Measurements from ENCODE around the gene KIF27. TPM values are rescaled to one million over a fixed set of nuclear protein-coding genes. Genes with fewer than 3 reads are reported as not detected.
A peak's percentile ranks its signal among the peaks of the same experiment; 100 is the strongest.
"Not testable (repeated sequence)": the region's sequence is repeated elsewhere in the genome, so short reads cannot be mapped to it uniquely, and the experiment has no call there.

The KIF27 gene
- total and polyA plus RNA-seq, 12 donors = 0.57 to 6.3 (median 2.9) TPM

GRCh38 chr9:83920469-83920926 is 734 bp downstream of the KIF27 start:
- intact Hi-C loops (cut with DNase I) = loop anchor here in 2 of 10 donors (2.0 to 10.0 kb wide), 4 partner anchors 58 to 296 kb away; partner anchors contain the start of genes HNRNPK (in 1 of the 2), IDNK (in 1 of the 2) and RMI1 (in 1 of the 2)
- peak overlapping the region; percentile 50 to 96 (median 93) for H3K27ac ChIP-seq
- H3K9me3 ChIP-seq = no peaks in the 10 kb centered on the region
- WGBS, 2 donors = 4 to 5% methylated on average over 16 of the region's 16 CpGs
- TF ChIP-seq CTCF (IDR thresholded peaks at IDR 0.05) = peak in 2 of 9 donors; percentile 37 to 46
- H3K4me1 ChIP-seq = peaks cover 0 to 16% (median 8%) of the 10 kb centered on the region in 9 donors
- H3K4me3 ChIP-seq = peak overlapping the region; percentile 58 to 84 (median 78)
- ATAC-seq = peak; percentile 16 to 45 (median 32)
- peak in 1 of 2 donors; percentile 50 for DNase-seq
- H3K36me3 ChIP-seq = peaks cover 0 to under 1% (median 0%) of the 10 kb centered on the region in 9 donors
- H3K27me3 ChIP-seq = no peaks in the 10 kb centered on the region

DNA sequence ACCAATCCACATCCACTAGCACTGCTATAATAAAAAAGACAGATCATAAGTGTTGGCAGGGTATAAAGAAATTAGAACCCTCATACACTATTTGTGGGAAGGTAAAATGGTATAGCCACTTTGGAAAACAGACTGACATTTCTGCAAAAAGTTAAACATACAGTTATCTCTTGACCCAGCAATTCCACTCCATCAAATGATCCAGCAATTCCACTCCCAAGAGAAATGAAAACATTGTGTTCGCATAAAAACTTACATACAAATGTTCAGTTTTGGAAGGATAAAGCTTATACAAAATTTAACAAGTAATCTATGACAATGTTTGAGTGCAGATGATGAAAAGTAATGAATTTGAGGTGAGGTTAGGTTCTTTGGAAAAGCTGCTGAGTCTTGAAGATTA is 2.1 kb downstream of the KIF27 start:
- Histone ChIP-seq H3K4me1 (peaks cover 0 to 16% (median 8%) of the 10 kb centered on the region in 9 donors), H3K9me3 (no peaks in the 10 kb centered on the region), H3K27me3 (no peaks in the 10 kb centered on the region), H3K27ac (no peak overlapping the region), H3K4me3 (no peak overlapping the region), H3K36me3 (peaks cover 0 to 5% (median 0%) of the 10 kb centered on the region in 9 donors)
- no peak for ATAC-seq
- 100% methylated on average over 1 of the region's 1 CpG for WGBS, 2 donors
- TF ChIP-seq CTCF (IDR thresholded peaks at IDR 0.05) = no peak
- DNase-seq = no peak
- intact Hi-C loops (cut with DNase I) = loop anchor here in 5 of 10 donors (10.0 kb wide), 2 partner anchors 294 to 724 kb away; partner anchors contain the start of gene IDNK (in 5 of the 5)

GRCh38 chr9:83912194-83912593 is 9.0 kb downstream of the KIF27 start:
- H3K27ac ChIP-seq, H3K36me3 ChIP-seq, H3K4me3 ChIP-seq, H3K27me3 ChIP-seq, H3K4me1 ChIP-seq, H3K9me3 ChIP-seq: not testable (repeated sequence)
- DNase-seq (peak in 1 of 2 donors; percentile 17), ATAC-seq (peak in 5 of 8 donors; percentile 63 to 71 (median 69))
- WGBS, 2 donors = 29 to 34% methylated on average over 3 of the region's 3 CpGs
- peak in 8 of 9 donors; percentile 20 to 66 (median 48) for TF ChIP-seq CTCF (IDR thresholded peaks at IDR 0.05)
- intact Hi-C loops (cut with DNase I) = loop anchor here in 6 of 10 donors (5.0 to 10.0 kb wide), 3 partner anchors 287 to 717 kb away; partner anchors contain the start of gene IDNK (in 6 of the 6)

- Histone ChIP-seq H3K27ac (no peak overlapping the region), H3K4me1 (no peaks in the 10 kb centered on the region), H3K36me3 (peaks cover 0 to 18% (median 0%) of the 10 kb centered on the region in 9 donors), H3K9me3 (no peaks in the 10 kb centered on the region), H3K4me3 (no peak overlapping the region), H3K27me3 (no peaks in the 10 kb centered on the region)
- DNase-seq (no peak), ATAC-seq (no peak)
- intact Hi-C loops (cut with DNase I) = loop anchor here in 2 of 10 donors (5.0 to 10.0 kb wide), 2 partner anchors 284 to 291 kb away; partner anchors contain the start of gene IDNK (in 1 of the 2)
- TF ChIP-seq CTCF (IDR thresholded peaks at IDR 0.05) = no peak
Measured at GRCh38 chr9:83906144-83906543, 15.1 kb downstream of the KIF27 start.

DNA sequence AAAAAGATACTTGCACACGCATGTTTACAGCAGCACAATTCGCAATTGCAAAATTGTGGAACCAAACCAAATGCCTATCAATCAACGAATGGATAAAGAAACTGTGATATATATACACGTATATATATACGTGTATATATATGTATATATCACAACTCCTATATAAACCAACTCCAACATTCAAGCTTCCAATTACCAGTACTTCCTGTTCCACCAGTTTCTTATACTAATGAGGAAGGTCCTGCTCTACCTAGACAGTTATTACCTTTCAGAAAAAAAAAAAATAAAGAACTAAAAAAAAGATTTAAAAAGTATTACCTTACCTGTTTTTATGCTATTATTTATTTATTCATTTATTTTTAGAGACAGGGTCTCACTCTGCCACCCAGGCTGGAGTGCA is 20.6 kb downstream of the KIF27 start:
- not testable (repeated sequence) for H3K4me3 ChIP-seq, H3K27ac ChIP-seq, H3K27me3 ChIP-seq, DNase-seq, H3K4me1 ChIP-seq, H3K9me3 ChIP-seq, ATAC-seq
- intact Hi-C loops (cut with DNase I) = loop anchor here in 1 of 10 donors (10.0 kb wide), 1 partner anchor 286 kb away; no protein-coding TSS in a partner anchor
- WGBS, 2 donors = 90 to 95% methylated on average over 5 of the region's 5 CpGs
- H3K36me3 ChIP-seq = peaks cover 0 to 23% (median 0%) of the 10 kb centered on the region in 9 donors

DNA sequence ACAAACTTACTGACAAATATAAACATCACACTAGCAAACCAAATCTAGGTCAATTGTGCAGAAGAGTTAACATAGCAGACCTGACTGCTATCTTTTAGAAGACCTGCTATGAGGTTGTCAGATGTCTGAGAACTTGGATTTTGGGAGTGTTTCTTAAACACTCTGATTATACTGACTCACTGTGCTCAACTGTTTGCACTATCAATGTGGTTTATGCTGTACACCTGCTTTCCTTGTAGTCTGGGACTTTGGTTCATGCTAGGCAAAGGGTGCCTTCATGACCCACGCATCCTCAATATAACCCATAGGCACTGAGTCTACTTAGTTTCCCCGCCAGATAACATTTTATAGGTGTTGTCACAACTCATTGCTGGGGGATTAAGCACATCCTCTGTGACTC is 26.9 kb downstream of the KIF27 start:
- not testable (repeated sequence) for ATAC-seq, DNase-seq, H3K27ac ChIP-seq, H3K4me1 ChIP-seq, H3K27me3 ChIP-seq, H3K4me3 ChIP-seq, H3K9me3 ChIP-seq
- WGBS, 2 donors = 97 to 98% methylated on average over 2 of the region's 2 CpGs
- peaks cover 0 to 16% (median 0%) of the 10 kb centered on the region in 9 donors for H3K36me3 ChIP-seq
- intact Hi-C loops (cut with DNase I) = loop anchor here in 1 of 10 donors (10.0 kb wide), 2 partner anchors 260 to 850 kb away; no protein-coding TSS in a partner anchor

DNA sequence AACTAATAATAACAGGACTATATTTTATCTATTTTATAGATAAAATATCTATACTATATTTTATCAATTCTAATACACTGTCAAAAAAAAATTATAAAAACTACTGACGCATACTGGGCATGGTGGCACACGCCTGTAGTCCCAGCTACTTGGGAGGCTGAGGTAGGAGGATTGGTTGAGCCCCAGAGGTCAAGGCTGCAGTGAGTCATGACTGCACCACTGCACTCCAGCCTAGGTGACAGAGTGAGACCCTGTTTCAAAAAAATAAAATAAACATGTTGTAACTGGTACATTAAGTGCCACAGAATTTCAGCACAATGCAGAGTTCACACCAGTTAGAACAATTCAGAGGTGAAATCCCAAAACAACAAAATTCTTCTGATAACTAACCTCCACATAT is 34.7 kb downstream of the KIF27 start:
- intact Hi-C loops (cut with DNase I) = loop anchor here in 2 of 10 donors (10.0 kb wide), 1 partner anchor 1958 kb away; no protein-coding TSS in a partner anchor
- not testable (repeated sequence) for H3K27me3 ChIP-seq, H3K4me1 ChIP-seq, H3K4me3 ChIP-seq, H3K9me3 ChIP-seq, H3K27ac ChIP-seq, ATAC-seq, DNase-seq
- WGBS, 2 donors = 97 to 99% methylated on average over 2 of the region's 2 CpGs
- peaks cover 0 to 50% (median 0%) of the 10 kb centered on the region in 9 donors for H3K36me3 ChIP-seq

All from heart right ventricle (tissue), 16 donors.